GM23338 (cell line): ENCODE measurements around the gene CDC27. TPM values are rescaled to one million over a fixed set of nuclear protein-coding genes. Genes with fewer than 3 reads are reported as not detected.

Source experiments
- ATAC-seq: fragments of 200-7000 bp; cut with Tn5 transposase; 3 replicates; pipeline ENCODE4 v1.9.1; 2020
- DNase-seq: peaks from one replicate; pipeline ENCODE4 v3.0.0-alpha.2; 2015; ENCODE audit warnings: low spot score
- H2AFZ ChIP-seq: fragments of 200-600 bp; sonication (generic); 2 replicates; pipeline ENCODE4 v1.8.0; 2016; ENCODE audit warnings: antibody characterized with exemption, mild to moderate bottlenecking, moderate library complexity
- H3F3A ChIP-seq: fragments of 200-600 bp; sonication (generic); replicated peaks from 2 replicates; pipeline ENCODE4 v1.8.0; 2017; ENCODE audit warnings: antibody characterized with exemption, mixed run types, low read depth
- H3K27ac ChIP-seq: fragments of 200-600 bp; sonication (generic); 2 replicates; pipeline ENCODE4 v1.6.1; 2016; ENCODE audit warnings: low read depth
- H3K27me3 ChIP-seq: fragments of 200-600 bp; sonication (generic); 2 replicates; pipeline ENCODE4 v1.8.0; 2016; ENCODE audit warnings: mild to moderate bottlenecking, mixed run types, moderate library complexity; ENCODE audit not compliant: insufficient read depth
- H3K36me3 ChIP-seq: fragments of 200-600 bp; sonication (generic); 2 replicates; pipeline ENCODE4 v1.8.0; 2016; ENCODE audit warnings: mild to moderate bottlenecking; ENCODE audit not compliant: insufficient read depth
- H3K4me1 ChIP-seq: fragments of 200-600 bp; sonication (generic); 2 replicates; pipeline ENCODE4 v1.8.0; 2016; ENCODE audit warnings: mild to moderate bottlenecking, moderate library complexity; ENCODE audit not compliant: insufficient read depth
- H3K4me2 ChIP-seq: fragments of 200-600 bp; sonication (generic); 2 replicates; pipeline ENCODE4 v1.7.1; 2017; ENCODE audit warnings: mixed run types
- H3K4me3 ChIP-seq: fragments of 200-600 bp; sonication (generic); 2 replicates; pipeline ENCODE4 v1.6.1; 2016; ENCODE audit warnings: mixed run types
- H3K79me2 ChIP-seq: fragments of 200-600 bp; sonication (generic); replicated peaks from 2 replicates; pipeline ENCODE4 v1.8.0; 2017; ENCODE audit warnings: mild to moderate bottlenecking; ENCODE audit not compliant: insufficient read depth
- H3K9me2 ChIP-seq: fragments of 200-600 bp; sonication (generic); 2 replicates; pipeline ENCODE4 v1.8.0; 2017; ENCODE audit not compliant: insufficient read depth
- H4K20me1 ChIP-seq: fragments of 200-600 bp; sonication (generic); replicated peaks from 2 replicates; pipeline ENCODE4 v1.8.0; 2017; ENCODE audit warnings: mild to moderate bottlenecking; ENCODE audit not compliant: insufficient read depth
- H3K27ac Mint-ChIP-seq: 2 replicates; pipeline ENCODE4 v1.8.0; 2020; ENCODE audit warnings: inconsistent platforms, mild to moderate bottlenecking, moderate library complexity, mixed read lengths
- H3K27me3 Mint-ChIP-seq: 3 replicates; pipeline ENCODE4 v1.8.0; 2022; ENCODE audit warnings: low read depth, mild to moderate bottlenecking, moderate library complexity, mixed read lengths, inconsistent platforms; ENCODE audit not compliant: insufficient read depth, poor library complexity
- H3K36me3 Mint-ChIP-seq: 3 replicates; pipeline ENCODE4 v1.8.0; 2021; ENCODE audit warnings: low read depth, mild to moderate bottlenecking, inconsistent platforms, moderate library complexity, mixed read lengths
- H3K4me1 Mint-ChIP-seq: 3 replicates; pipeline ENCODE4 v1.8.0; 2020; ENCODE audit warnings: mild to moderate bottlenecking, inconsistent platforms, mixed read lengths
- H3K4me3 Mint-ChIP-seq: 3 replicates; pipeline ENCODE4 v1.8.0; 2021; ENCODE audit warnings: moderate library complexity, mild to moderate bottlenecking, inconsistent platforms, mixed read lengths
- H3K9me3 Mint-ChIP-seq: 3 replicates; pipeline ENCODE4 v1.8.0; 2020; ENCODE audit warnings: moderate library complexity, mild to moderate bottlenecking, inconsistent platforms, mixed read lengths
- CREB1 ChIP-seq: fragments of 250-450 bp; sonication (Bioruptor Pico); IDR thresholded peaks from 2 replicates; pipeline ENCODE4 v1.5.0; 2020; ENCODE audit warnings: low read depth, mild to moderate bottlenecking, moderate library complexity
- CTCF ChIP-seq, 2 experiments: fragments of 200-600 bp in 1 of 2; sonication (generic) in 1 of 2; conservative IDR thresholded peaks; 2 replicates each; pipeline versions ENCODE4 v1.5.1 to v1.6.1; 2016 to 2017; ENCODE audit warnings: antibody characterized with exemption in 2 of 2, low read depth in 2 of 2, mild to moderate bottlenecking in 2 of 2, moderate library complexity in 1 of 2
- EZH2 ChIP-seq: fragments of 200-600 bp; sonication (generic); IDR thresholded peaks from one replicate; pipeline ENCODE4 v1.8.0; 2017; ENCODE audit warnings: antibody characterized with exemption, mild to moderate bottlenecking, low read depth; ENCODE audit not compliant: unreplicated experiment
- EZH2phosphoT487 ChIP-seq: fragments of 200-600 bp; sonication (generic); IDR thresholded peaks from one replicate; pipeline ENCODE4 v1.8.1; 2018; ENCODE audit warnings: antibody characterized with exemption; ENCODE audit not compliant: unreplicated experiment
- JUNB ChIP-seq: IDR thresholded peaks from one replicate; pipeline ENCODE4 v1.6.1; 2016; ENCODE audit warnings: antibody characterized with exemption; ENCODE audit not compliant: unreplicated experiment
- NANOG ChIP-seq: IDR thresholded peaks from 2 replicates; pipeline ENCODE4 v1.6.1; 2016; ENCODE audit warnings: antibody characterized with exemption, borderline replicate concordance
- POLR2AphosphoS5 ChIP-seq: IDR thresholded peaks from 2 replicates; pipeline ENCODE4 v1.6.1; 2016; ENCODE audit warnings: antibody characterized with exemption, low read depth
- REST ChIP-seq: IDR thresholded peaks from one replicate; pipeline ENCODE4 v1.6.1; 2018; ENCODE audit warnings: antibody characterized with exemption; ENCODE audit not compliant: unreplicated experiment
- STAT1 ChIP-seq: IDR thresholded peaks from one replicate; pipeline ENCODE4 v1.6.1; 2016; ENCODE audit warnings: antibody characterized with exemption; ENCODE audit not compliant: unreplicated experiment
- ZNF114 ChIP-seq: fragments of 250-450 bp; sonication (Bioruptor Pico); IDR thresholded peaks from 2 replicates; pipeline ENCODE4 v1.5.0; 2020; ENCODE audit warnings: mild to moderate bottlenecking, moderate library complexity
- ZNF331 ChIP-seq: fragments of 250-450 bp; sonication (Bioruptor Pico); IDR thresholded peaks from 2 replicates; pipeline ENCODE4 v1.5.0; 2020; ENCODE audit warnings: low read depth, mild to moderate bottlenecking, moderate library complexity
- ZNF462 ChIP-seq: fragments of 250-450 bp; sonication (Bioruptor Pico); IDR thresholded peaks from 2 replicates; pipeline ENCODE4 v1.5.0; 2020; ENCODE audit warnings: mild to moderate bottlenecking, moderate library complexity
- polyA plus RNA-seq: library from polyadenylated mRNA; unstranded; fragments of >200 nt; fragmentation: Nextera tagmentation; extraction: Ambion mirVana; gene quantifications from 2 replicates; pipeline ENCODE4 v1.2.1, GENCODE V29; 2016
- total RNA-seq: library from RNA; depleted of rRNA; stranded (reverse); fragments of >200 nt; shearing (Covaris generic); gene quantifications from 2 replicates; pipeline ENCODE4 v1.2.3, GENCODE V29; 2014
- TF ChIP-seq, protein P1 (sequence below): IDR thresholded peaks from 2 replicates; pipeline ENCODE4 v1.6.1; 2016; ENCODE audit warnings: antibody characterized with exemption

The CDC27 gene
- total and polyA plus RNA-seq, 2 experiments from 2014 or later: 49.7 to 85.5 TPM

GRCh38 chr17:47192554-47192953, 3.5 kb upstream of the CDC27 start:
- Mint-ChIP-seq H3K36me3 (no peaks in the 10 kb centered on the region; the same call in 2 of the 3 replicates), H3K4me1 (peaks cover 6% of the 10 kb centered on the region; the same call in 2 of the 3 replicates)

More at GRCh38 chr17:47192554-47192953, 3.5 kb upstream of the CDC27 start:
- Histone ChIP-seq H3K27ac (no peak overlapping the region), H3K4me1 (peaks cover 9% of the 10 kb centered on the region), H3F3A (no peaks in the 10 kb centered on the region), H3K9me2 (no peaks in the 10 kb centered on the region), H2AFZ (no peak overlapping the region), H4K20me1 (0 out of 2 replicates have a peak, but pooled peaks cover 11% of the 10 kb centered on the region), H3K79me2 (peaks cover 11% of the 10 kb centered on the region), H3K4me3 (no peak overlapping the region), H3K27me3 (no peaks in the 10 kb centered on the region), H3K4me2 (no peak overlapping the region), H3K36me3 (no peaks in the 10 kb centered on the region)
- TF ChIP-seq ZNF114 (CRISPR knock-in tag): no peak
- TF ChIP-seq EZH2: no peak
- no peak for TF ChIP-seq CREB1
- no peak for TF ChIP-seq CTCF (conservative IDR thresholded peaks at IDR 0.05; ENCODE audit: low read depth in 2 of 2)
- TF ChIP-seq JUNB: no peak
- no peak for TF ChIP-seq EZH2phosphoT487
- no peak for TF ChIP-seq REST
- no peak for TF ChIP-seq POLR2AphosphoS5
- no peak for TF ChIP-seq STAT1
- no peak for TF ChIP-seq ZNF462 (CRISPR knock-in tag)
- TF ChIP-seq NANOG: no peak
- no peak for TF ChIP-seq ZNF331 (CRISPR knock-in tag)
- TF ChIP-seq, protein P1, sequence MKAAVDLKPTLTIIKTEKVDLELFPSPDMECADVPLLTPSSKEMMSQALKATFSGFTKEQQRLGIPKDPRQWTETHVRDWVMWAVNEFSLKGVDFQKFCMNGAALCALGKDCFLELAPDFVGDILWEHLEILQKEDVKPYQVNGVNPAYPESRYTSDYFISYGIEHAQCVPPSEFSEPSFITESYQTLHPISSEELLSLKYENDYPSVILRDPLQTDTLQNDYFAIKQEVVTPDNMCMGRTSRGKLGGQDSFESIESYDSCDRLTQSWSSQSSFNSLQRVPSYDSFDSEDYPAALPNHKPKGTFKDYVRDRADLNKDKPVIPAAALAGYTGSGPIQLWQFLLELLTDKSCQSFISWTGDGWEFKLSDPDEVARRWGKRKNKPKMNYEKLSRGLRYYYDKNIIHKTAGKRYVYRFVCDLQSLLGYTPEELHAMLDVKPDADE: no peak
- Mint-ChIP-seq H3K9me3 (no peaks in the 10 kb centered on the region; the same call in 2 of the 3 replicates), H3K27ac (no peak overlapping the region), H3K4me3 (no peak overlapping the region), H3K27me3 (peaks cover 9% of the 10 kb centered on the region)
- ATAC-seq (no peak), DNase-seq (no peak)
